ENCODE results near the gene TMPRSS15.

DNA sequence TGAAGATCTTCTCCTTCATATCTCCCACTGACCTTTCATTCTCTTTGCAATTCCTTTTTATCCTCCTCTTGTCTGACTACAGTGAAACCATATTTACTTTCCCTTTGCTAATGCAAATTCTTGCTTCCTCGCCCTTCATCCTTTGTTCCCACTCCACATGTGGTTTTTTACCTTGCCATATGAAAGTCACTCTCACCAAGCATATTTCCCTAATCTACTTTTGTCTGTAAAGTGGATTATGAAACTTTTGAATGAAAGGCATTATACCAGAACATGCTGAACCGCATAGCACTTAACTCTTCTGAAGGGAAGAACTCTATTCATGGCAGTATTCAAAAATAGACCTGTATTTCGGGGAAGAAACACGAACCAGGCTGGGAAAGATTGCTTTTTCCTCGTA is 8.0 kb upstream of the TMPRSS15 start:
- no peak for TF ChIP-seq POLR2A (IDR thresholded peaks at IDR 0.05)
- TF ChIP-seq, protein P1, sequence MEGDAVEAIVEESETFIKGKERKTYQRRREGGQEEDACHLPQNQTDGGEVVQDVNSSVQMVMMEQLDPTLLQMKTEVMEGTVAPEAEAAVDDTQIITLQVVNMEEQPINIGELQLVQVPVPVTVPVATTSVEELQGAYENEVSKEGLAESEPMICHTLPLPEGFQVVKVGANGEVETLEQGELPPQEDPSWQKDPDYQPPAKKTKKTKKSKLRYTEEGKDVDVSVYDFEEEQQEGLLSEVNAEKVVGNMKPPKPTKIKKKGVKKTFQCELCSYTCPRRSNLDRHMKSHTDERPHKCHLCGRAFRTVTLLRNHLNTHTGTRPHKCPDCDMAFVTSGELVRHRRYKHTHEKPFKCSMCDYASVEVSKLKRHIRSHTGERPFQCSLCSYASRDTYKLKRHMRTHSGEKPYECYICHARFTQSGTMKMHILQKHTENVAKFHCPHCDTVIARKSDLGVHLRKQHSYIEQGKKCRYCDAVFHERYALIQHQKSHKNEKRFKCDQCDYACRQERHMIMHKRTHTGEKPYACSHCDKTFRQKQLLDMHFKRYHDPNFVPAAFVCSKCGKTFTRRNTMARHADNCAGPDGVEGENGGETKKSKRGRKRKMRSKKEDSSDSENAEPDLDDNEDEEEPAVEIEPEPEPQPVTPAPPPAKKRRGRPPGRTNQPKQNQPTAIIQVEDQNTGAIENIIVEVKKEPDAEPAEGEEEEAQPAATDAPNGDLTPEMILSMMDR (IDR thresholded peaks at IDR 0.05): no peak
